ENCODE results near the gene IFT22.
"Not testable (repeated sequence)": the region's sequence is repeated elsewhere in the genome, so short reads cannot be mapped to it uniquely, and the experiment has no call there.

IFT22 gene

GRCh38 chr7:101352920-101353308 is 31.3 kb upstream of the IFT22 start:
- no peaks in the 10 kb centered on the region for H3K36me3 ChIP-seq (ENCODE audit: low read length)
- H3K9ac ChIP-seq (ENCODE audit: low read length), result no peak overlapping the region
- no peak for TF ChIP-seq EZH2phosphoT487 (conservative IDR thresholded peaks at IDR 0.05; ENCODE audit: low read length)
- no peak for TF ChIP-seq CTCF (IDR thresholded peaks at IDR 0.05; ENCODE audit: insufficient read depth, low read length, poor library complexity, severe bottlenecking)
- no peaks in the 10 kb centered on the region for H3K9me3 ChIP-seq (ENCODE audit: insufficient read depth, low read length)
- H3K4me2 ChIP-seq (ENCODE audit: low read depth, low read length, poor library complexity, severe bottlenecking), result no peak overlapping the region
- H3K9me2 ChIP-seq (replicated peaks; ENCODE audit: insufficient read depth, low read length), result no peaks in the 10 kb centered on the region
- H4K20me1 ChIP-seq (ENCODE audit: low read depth, low read length), result no peaks in the 10 kb centered on the region
- H3K4me3 ChIP-seq (ENCODE audit: insufficient read depth, low read length, poor library complexity, severe bottlenecking), result no peak overlapping the region
- H3K27me3 ChIP-seq (ENCODE audit: low read length), result no peaks in the 10 kb centered on the region
- H2AFZ ChIP-seq (ENCODE audit: low read depth, low read length, severe bottlenecking), result no peak overlapping the region
- H3F3A ChIP-seq (ENCODE audit: insufficient read depth), result no peaks in the 10 kb centered on the region
- no peak overlapping the region for H3K27ac ChIP-seq (ENCODE audit: low read depth, low read length)
- no peaks in the 10 kb centered on the region for H3K79me2 ChIP-seq (ENCODE audit: insufficient read depth, low read length)

GRCh38 chr7:101349300-101349699 is 27.7 kb upstream of the IFT22 start:
- not testable (repeated sequence) for H2AFZ ChIP-seq (ENCODE audit: low read depth, low read length, severe bottlenecking); H3K27ac ChIP-seq (ENCODE audit: low read depth, low read length); H3K9me3 ChIP-seq (ENCODE audit: insufficient read depth, low read length); H3K9me2 ChIP-seq (replicated peaks; ENCODE audit: insufficient read depth, low read length); H3K4me2 ChIP-seq (ENCODE audit: low read depth, low read length, poor library complexity, severe bottlenecking); H3K4me3 ChIP-seq (ENCODE audit: insufficient read depth, low read length, poor library complexity, severe bottlenecking); H3K36me3 ChIP-seq (ENCODE audit: low read length); H3F3A ChIP-seq (ENCODE audit: insufficient read depth); H3K9ac ChIP-seq (ENCODE audit: low read length); H3K27me3 ChIP-seq (ENCODE audit: low read length); H3K79me2 ChIP-seq (ENCODE audit: insufficient read depth, low read length); H4K20me1 ChIP-seq (ENCODE audit: low read depth, low read length)

- not testable (repeated sequence) for H3K9me3 ChIP-seq (ENCODE audit: insufficient read depth, low read length); H3K27ac ChIP-seq (ENCODE audit: low read depth, low read length); H3K9ac ChIP-seq (ENCODE audit: low read length); H2AFZ ChIP-seq (ENCODE audit: low read depth, low read length, severe bottlenecking); H3K27me3 ChIP-seq (ENCODE audit: low read length); H3K36me3 ChIP-seq (ENCODE audit: low read length); H3K4me3 ChIP-seq (ENCODE audit: insufficient read depth, low read length, poor library complexity, severe bottlenecking); H3K9me2 ChIP-seq (replicated peaks; ENCODE audit: insufficient read depth, low read length); H3K79me2 ChIP-seq (ENCODE audit: insufficient read depth, low read length); H4K20me1 ChIP-seq (ENCODE audit: low read depth, low read length); H3K4me2 ChIP-seq (ENCODE audit: low read depth, low read length, poor library complexity, severe bottlenecking); H3F3A ChIP-seq (ENCODE audit: insufficient read depth)
These were observed 26.9 kb upstream of the IFT22 start for GRCh38 chr7:101348456-101349067.

DNA sequence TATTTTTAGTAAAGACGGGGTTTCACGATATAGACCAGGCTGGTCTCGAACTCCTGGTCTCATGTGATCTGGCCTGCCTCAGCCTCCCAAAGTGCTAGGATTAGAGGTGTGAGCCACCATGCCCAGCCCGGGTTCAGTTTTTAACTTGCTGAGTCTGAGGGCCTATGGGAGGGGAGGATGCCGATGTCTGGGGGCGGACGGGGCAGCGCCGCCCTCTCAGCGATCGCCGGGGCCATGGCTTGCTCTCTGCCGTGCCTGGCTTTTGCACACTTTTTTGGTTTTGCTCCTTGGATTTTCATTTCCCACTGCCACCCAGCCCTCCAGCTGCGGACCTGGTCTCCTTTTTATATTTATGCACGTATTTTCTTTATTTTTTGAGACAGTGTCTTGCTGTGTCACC is 25.9 kb upstream of the IFT22 start:
- Histone ChIP-seq H3K4me2 (ENCODE audit: low read depth, low read length, poor library complexity, severe bottlenecking) (no peak overlapping the region), H3K9me3 (ENCODE audit: insufficient read depth, low read length) (no peaks in the 10 kb centered on the region), H3K36me3 (ENCODE audit: low read length) (no peaks in the 10 kb centered on the region), H3K9me2 (replicated peaks; ENCODE audit: insufficient read depth, low read length) (no peaks in the 10 kb centered on the region), H3K4me3 (ENCODE audit: insufficient read depth, low read length, poor library complexity, severe bottlenecking) (no peak overlapping the region), H4K20me1 (ENCODE audit: low read depth, low read length) (no peaks in the 10 kb centered on the region), H2AFZ (ENCODE audit: low read depth, low read length, severe bottlenecking) (no peak overlapping the region), H3K27me3 (ENCODE audit: low read length) (no peaks in the 10 kb centered on the region), H3F3A (ENCODE audit: insufficient read depth) (no peaks in the 10 kb centered on the region), H3K27ac (ENCODE audit: low read depth, low read length) (no peak overlapping the region), H3K79me2 (ENCODE audit: insufficient read depth, low read length) (no peaks in the 10 kb centered on the region), H3K9ac (ENCODE audit: low read length) (no peak overlapping the region)
- TF ChIP-seq CTCF (IDR thresholded peaks at IDR 0.05; ENCODE audit: insufficient read depth, low read length, poor library complexity, severe bottlenecking) (no peak), EZH2phosphoT487 (conservative IDR thresholded peaks at IDR 0.05; ENCODE audit: low read length) (no peak)
